Skin of body (tissue), 2 donors: Measurements from ENCODE around the gene EIF4E2. TPM values are rescaled to one million over a fixed set of nuclear protein-coding genes. Genes with fewer than 3 reads are reported as not detected.
"Not testable (repeated sequence)": the region's sequence is repeated elsewhere in the genome, so short reads cannot be mapped to it uniquely, and the experiment has no call there.

Experiments used
- DNase-seq: peaks from one replicate; lab custom pipeline; 2025; lab: John Stamatoyannopoulos, UW
- total RNA-seq: library from RNA; depleted of rRNA; stranded (reverse); fragments of >200 nt; gene quantifications from one replicate; pipeline ENCODE4 v1.2.3, GENCODE V29; 2014

Gene EIF4E2
- total RNA-seq, 1 donor from 2014 or later = 50.6 TPM

- no peak for DNase-seq
Measured at GRCh38 chr2:232521959-232522622, 28.4 kb upstream of the EIF4E2 start.

GRCh38 chr2:232522623-232523401, 27.7 kb upstream of the EIF4E2 start:
- DNase-seq = no peak

GRCh38 chr2:232523402-232523681, 27.1 kb upstream of the EIF4E2 start:
- no peak for DNase-seq

DNA sequence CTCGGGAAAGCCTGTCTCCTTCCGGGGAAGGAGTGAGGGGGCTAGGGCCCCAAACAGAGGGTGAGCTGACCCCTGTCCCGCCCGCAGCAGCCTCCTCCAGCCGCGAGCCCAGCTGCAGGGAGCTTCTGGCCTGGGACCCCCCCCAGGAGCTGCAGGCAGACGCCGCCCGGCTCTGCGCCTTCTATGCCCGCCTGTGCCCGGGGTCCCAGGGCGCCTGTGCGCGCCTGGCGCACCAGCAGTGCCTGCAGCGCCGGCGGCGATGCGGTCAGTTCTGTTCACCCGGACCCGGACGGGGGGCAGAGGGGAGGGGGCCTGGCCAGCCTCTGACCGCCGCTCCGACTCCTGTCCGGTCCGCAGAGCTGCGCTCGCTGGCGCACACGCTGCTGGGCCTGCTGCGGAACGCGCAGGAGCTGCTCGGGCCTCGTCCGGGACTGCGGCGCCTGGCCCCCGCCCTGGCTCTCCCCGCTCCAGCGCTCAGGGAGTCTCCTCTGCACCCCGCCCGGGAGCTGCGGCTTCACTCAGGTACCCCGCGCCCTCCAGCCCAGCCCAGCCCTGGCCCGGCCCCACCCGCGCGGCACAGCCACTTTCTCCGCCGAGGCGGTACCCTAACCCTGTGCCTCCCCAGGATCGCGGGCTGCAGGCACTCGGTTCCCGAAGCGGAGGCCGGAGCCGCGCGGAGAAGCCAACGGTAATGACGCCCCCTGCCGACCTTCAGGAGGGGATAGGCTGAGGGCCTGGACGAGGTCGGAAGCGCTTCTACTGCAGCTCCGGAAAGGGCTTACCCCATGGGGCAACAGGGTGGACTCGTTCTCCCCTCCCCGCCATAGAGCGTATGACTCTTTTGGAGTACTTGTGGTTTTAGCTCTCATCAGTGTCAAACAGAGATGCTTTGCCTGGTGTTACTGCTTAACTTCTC, 26.5 kb upstream of the EIF4E2 start:
- no peak for DNase-seq

- no peak for DNase-seq
Measured at GRCh38 chr2:232524771-232525170, 25.7 kb upstream of the EIF4E2 start.

DNA sequence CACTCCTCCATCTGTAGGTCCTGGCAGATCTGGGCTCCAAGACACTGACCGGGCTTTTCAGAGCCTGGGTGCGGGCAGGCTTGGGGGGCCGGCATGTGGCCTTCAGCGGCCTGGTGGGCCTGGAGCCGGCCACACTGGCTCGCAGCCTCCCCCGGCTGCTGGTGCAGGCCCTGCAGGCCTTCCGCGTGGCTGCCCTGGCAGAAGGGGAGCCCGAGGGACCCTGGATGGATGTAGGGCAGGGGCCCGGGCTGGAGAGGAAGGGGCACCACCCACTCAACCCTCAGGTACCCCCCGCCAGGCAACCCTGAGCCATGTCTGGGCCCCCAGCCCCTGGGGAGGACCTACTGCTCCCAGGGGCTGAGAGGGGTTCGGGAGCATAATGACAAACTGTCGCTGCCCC, 25.3 kb upstream of the EIF4E2 start:
- no peak for DNase-seq

- no peak for DNase-seq
Measured at GRCh38 chr2:232525791-232526371, 24.6 kb upstream of the EIF4E2 start, which contains the start of gene CHRND. Gene CHRND, plus strand, starts transcription at chr2:232526160. Its CDS starts 56 bp downstream, at chr2:232526216.

DNA sequence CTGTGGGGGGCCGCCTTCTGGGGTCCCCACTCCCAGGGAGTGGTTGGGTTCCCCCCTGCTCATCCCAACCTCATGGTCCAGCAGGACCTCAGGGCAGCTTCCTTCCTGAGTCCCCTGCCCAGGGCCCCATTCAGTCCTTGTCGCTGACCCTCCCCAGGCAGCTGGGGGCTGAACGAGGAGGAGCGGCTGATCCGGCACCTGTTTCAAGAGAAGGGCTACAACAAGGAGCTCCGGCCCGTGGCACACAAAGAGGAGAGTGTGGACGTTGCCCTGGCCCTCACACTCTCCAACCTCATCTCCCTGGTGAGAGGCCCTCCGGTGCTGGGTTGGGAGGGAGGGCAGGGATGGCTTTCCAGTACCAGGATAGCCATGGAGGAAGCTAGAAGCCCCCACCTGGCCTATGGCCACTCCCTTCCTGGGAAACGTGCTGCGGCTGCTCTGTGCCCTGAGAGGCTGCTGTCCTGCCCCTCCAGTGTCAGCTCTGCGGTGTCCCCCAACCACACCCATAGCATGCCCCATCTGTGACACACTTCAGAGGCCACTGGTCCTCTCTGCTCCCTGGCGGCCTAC, 24.0 kb upstream of the EIF4E2 start:
- no peak for DNase-seq

- no peak for DNase-seq
Measured at GRCh38 chr2:232527905-232528470, 22.5 kb upstream of the EIF4E2 start.

DNA sequence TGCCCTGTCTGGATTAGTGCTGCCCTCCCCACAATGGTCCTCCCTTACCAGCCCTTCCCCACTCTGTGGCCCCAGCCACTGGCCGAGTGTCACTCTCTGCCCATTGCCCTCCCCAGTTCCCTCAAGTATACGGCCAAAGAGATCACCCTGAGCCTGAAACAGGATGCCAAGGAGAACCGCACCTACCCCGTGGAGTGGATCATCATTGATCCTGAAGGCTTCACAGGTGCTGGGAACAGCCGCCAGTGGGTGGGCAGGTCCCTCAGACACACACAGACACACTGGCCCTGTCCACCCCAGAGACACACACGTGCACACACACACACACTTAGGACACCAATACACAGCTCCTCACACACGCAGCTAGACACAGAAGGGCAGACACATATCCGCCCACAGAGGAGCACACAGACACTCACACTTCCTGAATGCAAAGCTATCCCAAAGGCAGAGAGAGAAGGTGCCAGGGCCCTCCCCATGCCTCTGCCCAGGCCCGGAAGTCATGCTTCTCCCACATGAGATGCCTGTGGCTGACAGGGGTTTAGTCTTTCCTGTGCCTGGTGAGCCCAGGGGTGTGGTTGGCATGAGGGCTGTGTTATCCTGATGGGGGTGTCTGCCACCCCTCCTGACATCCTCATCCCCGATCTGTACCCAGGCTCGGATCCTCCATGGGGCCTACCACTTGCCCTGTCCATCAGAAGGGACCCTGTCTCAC, 21.6 kb upstream of the EIF4E2 start:
- no peak for DNase-seq

GRCh38 chr2:232529806-232530547, 20.5 kb upstream of the EIF4E2 start:
- DNase-seq = no peak

GRCh38 chr2:232530626-232531260, 19.7 kb upstream of the EIF4E2 start:
- DNase-seq = no peak

DNA sequence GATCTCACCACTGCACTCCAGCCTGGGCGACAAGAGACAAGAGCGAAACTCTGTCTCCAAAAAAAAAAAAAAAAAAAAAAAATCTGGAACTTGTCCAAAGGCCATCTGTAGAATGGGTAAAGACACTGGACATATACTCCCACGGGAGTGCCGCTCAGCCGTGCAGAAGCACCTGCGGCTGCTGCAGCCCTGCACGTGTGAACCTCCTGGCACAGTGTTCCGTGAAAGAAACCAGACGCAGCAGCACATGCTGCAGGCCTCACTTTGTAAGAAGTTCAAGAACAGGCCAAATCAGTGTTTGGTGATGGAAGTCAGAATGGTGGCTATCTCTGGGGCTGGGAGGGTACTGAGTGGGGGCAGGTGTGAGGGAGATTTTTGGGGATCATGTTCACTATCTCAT, 18.1 kb upstream of the EIF4E2 start:
- DNase-seq = no peak

- not testable (repeated sequence) for DNase-seq
Measured at GRCh38 chr2:232532821-232533220, 17.7 kb upstream of the EIF4E2 start.

DNA sequence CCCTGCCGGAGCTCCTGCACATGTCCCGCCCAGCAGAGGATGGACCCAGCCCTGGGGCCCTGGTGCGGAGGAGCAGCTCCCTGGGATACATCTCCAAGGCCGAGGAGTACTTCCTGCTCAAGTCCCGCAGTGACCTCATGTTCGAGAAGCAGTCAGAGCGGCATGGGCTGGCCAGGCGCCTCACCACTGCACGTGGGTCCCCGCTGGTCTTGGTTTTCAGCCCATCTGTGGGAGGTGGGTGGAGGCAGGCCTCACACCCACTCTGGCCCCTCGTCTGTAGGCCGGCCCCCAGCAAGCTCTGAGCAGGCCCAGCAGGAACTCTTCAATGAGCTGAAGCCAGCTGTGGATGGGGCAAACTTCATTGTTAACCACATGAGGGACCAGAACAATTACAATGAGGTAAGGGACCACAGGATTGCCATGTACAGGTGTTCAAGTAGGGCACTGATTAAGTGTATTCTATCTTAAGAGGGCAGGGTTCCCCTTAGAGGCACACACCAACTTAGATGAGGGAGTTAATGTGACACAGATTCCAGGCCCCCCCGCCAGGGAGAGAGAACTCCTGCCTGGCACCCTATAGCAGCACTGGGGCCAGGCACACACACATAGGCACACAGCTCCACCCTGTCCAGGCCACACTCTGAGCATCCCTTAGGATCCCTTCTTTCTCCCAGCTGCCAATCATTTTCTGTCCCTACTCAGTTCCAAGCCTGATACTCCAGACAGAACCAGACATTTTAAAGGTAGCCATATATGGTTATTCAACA, 16.4 kb upstream of the EIF4E2 start:
- DNase-seq = no peak

GRCh38 chr2:232534940-232535651, 15.4 kb upstream of the EIF4E2 start:
- no peak for DNase-seq

DNA sequence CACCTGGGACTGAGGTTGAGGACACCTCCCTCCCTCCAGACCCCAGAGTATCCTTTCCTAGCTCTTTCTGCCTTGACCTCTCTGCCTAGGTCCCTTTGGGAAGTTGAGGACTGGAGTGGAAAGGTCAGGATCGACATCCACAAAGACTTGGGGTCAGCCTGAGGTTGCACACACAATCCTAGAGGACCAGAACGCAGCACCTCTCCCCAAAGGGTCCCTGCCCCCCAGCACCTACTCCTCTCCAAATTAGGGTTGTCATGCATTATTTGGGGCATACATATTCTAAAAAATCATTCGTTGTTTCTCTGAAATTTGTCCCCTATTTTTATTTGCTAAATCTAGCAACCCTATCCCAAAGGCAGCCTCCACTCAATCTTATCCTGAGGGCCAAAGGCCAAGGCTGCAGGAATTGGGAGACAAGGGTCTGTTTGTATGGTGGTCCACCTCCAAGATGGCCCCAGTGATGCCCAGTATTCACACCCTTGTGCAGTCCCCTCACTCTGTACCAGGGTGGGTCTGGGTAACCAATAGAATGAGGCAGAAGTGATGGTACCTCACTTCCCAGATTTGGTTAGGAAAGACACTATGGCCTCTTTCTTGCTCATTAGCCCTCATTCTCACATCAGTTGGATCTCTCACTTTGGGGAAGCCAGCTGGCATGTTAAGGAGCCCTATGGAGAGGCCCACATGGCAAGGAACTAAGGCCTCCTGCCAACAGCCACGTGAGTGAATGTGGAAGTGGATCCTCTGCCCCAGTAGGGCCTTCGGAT, 14.5 kb upstream of the EIF4E2 start:
- no peak for DNase-seq
